GM12878 (cell line): Measurements from ENCODE around the gene ERC2. TPM values are rescaled to one million over a fixed set of nuclear protein-coding genes. Genes with fewer than 3 reads are reported as not detected.

Experiments
- ATAC-seq: fragments of 200-7000 bp; cut with Tn5 transposase; 3 replicates; pipeline ENCODE4 v1.9.1; 2020; ENCODE audit warnings: mild to moderate bottlenecking, moderate library complexity
- BruUV-seq: library from RNA; stranded (reverse); fragments of 400-500 nt; replicated peaks from 2 replicates; lab custom pipeline; 2021; lab: Mats Ljungman, UMichigan
- CTCF ChIA-PET: fragments of 300-600 bp; sonication (Branson Sonifier 250); formaldehyde crosslinking; extraction: SDS; loops from one replicate; lab custom pipeline; 2021; ENCODE audit warnings: inconsistent platforms; lab: Yijun Ruan, JAX
- POLR2A ChIA-PET: fragments of 350-600 bp; formaldehyde crosslinking; extraction: SDS; loops from one replicate; lab custom pipeline; 2021; ENCODE audit warnings: inconsistent platforms; lab: Charles Lee
- RAD21 ChIA-PET: fragments of 300-600 bp; sonication (Branson Sonifier 250); formaldehyde crosslinking; loops from one replicate; lab custom pipeline; 2023; ENCODE audit warnings: antibody characterized with exemption; ENCODE audit not compliant: unreplicated experiment; lab: Charles Lee
- SMC1A ChIA-PET: fragments of 300-600 bp; sonication (Branson Sonifier 250); formaldehyde crosslinking; loops from one replicate; lab custom pipeline; 2023; ENCODE audit not compliant: unreplicated experiment, uncharacterized antibody; lab: Charles Lee
- DNase-seq: peaks from one replicate; pipeline ENCODE4 v3.0.0-alpha.2; 2011; ENCODE audit warnings: low read depth, low spot score
- FAIRE-seq: peaks from 3 replicates; lab custom pipeline; 2011; peaks lifted over from hg19 to GRCh38; lab: Jason Lieb, UNC
- H2AFZ ChIP-seq: 2 replicates; pipeline ENCODE4 v1.6.0; 2011; ENCODE audit warnings: low read depth, low read length, control low read depth; ENCODE audit not compliant: control insufficient read depth
- H3K27ac ChIP-seq: 2 replicates; pipeline ENCODE4 v1.5.1; 2011; ENCODE audit warnings: control low read depth; ENCODE audit not compliant: control insufficient read depth, insufficient read depth
- H3K27me3 ChIP-seq, 2 experiments: replicated peaks in 1 of 2; 2 replicates each; pipeline versions ENCODE4 v1.6.0 to v1.6.1; 2011; ENCODE audit warnings: low read length in 1 of 2; ENCODE audit not compliant: control insufficient read depth in 2 of 2, insufficient read depth in 2 of 2
- H3K36me3 ChIP-seq, 2 experiments: 2 replicates each; pipeline ENCODE4 v1.5.1; 2011; ENCODE audit warnings: low read length in 1 of 2; ENCODE audit not compliant: control insufficient read depth in 2 of 2, insufficient read depth in 2 of 2
- H3K4me1 ChIP-seq: 2 replicates; pipeline ENCODE4 v1.6.1; 2011; ENCODE audit warnings: mild to moderate bottlenecking, low read length, moderate library complexity, mixed read lengths; ENCODE audit not compliant: control insufficient read depth, insufficient read depth
- H3K4me2 ChIP-seq: 2 replicates; pipeline ENCODE4 v1.6.0; 2011; ENCODE audit warnings: control low read depth; ENCODE audit not compliant: control insufficient read depth, insufficient read depth
- H3K4me3 ChIP-seq: fragments of 200-600 bp; sonication (generic); 2 replicates; pipeline ENCODE4 v1.5.1; 2016
- H3K79me2 ChIP-seq: 2 replicates; pipeline ENCODE4 v1.6.0; 2011; ENCODE audit warnings: low read length; ENCODE audit not compliant: control insufficient read depth, insufficient read depth
- H3K9ac ChIP-seq: 2 replicates; pipeline ENCODE4 v1.8.0; 2011; ENCODE audit warnings: low read length, control low read depth, mixed read lengths; ENCODE audit not compliant: control insufficient read depth, insufficient read depth
- H3K9me3 ChIP-seq: replicated peaks from 3 replicates; pipeline ENCODE4 v1.5.1; 2011; ENCODE audit warnings: mild to moderate bottlenecking, low read length; ENCODE audit not compliant: control insufficient read depth, insufficient read depth
- H4K20me1 ChIP-seq: 2 replicates; pipeline ENCODE4 v1.6.0; 2011; ENCODE audit not compliant: control insufficient read depth, insufficient read depth
- FOXM1 ChIP-seq: IDR thresholded peaks from 2 replicates; pipeline ENCODE4 v1.6.1; 2012; ENCODE audit warnings: low read depth, mild to moderate bottlenecking, inconsistent platforms, low read length, moderate library complexity
- NFYA ChIP-seq: IDR thresholded peaks from 2 replicates; pipeline ENCODE4 v1.6.1; 2011; ENCODE audit warnings: low read depth, mild to moderate bottlenecking, low read length, improper control_type of control experiment, borderline replicate concordance
- POLR2AphosphoS5 ChIP-seq: IDR thresholded peaks from 2 replicates; pipeline ENCODE4 v1.6.1; 2011; ENCODE audit warnings: mild to moderate bottlenecking, low read length, inconsistent platforms
- SMC3 ChIP-seq: IDR thresholded peaks from 2 replicates; pipeline ENCODE4 v1.6.1; 2011; ENCODE audit warnings: low read length, improper control_type of control experiment, borderline replicate concordance
- TCF12 ChIP-seq: IDR thresholded peaks from 2 replicates; pipeline ENCODE4 v1.6.1; 2011; ENCODE audit warnings: low read depth, mild to moderate bottlenecking, low read length
- WGBS: methylation state at CpG from one replicate; pipeline ENCODE4 v1.1.6; 2016; ENCODE audit warnings: low lambda C conversion rate; ENCODE audit not compliant: insufficient replicate concordance, insufficient coverage; ENCODE audit errors: missing lambda C conversion rate; 5-methylcytosine and 5-hydroxymethylcytosine counted together
- in situ Hi-C: fragments of 300-500 bp; cut with MboI; formaldehyde crosslinking; loops from 9 replicates; pipeline ENCODE4 v1.14.3; 2018; ENCODE audit warnings: mixed read lengths
- intact Hi-C: fragments of 100-400 bp; cut with micrococcal nuclease; formaldehyde crosslinking; loops from one replicate; pipeline ENCODE4 v1.14.2; 2022; ENCODE audit not compliant: unreplicated experiment
- polyA plus RNA-seq, 11 experiments: library from polyadenylated mRNA; depleted of rRNA in 4 of 11; unstranded in 6 of 11; stranded (reverse) in 5 of 11; fragments of >200 nt; fragmentation: Nextera tagmentation in 4 of 11; fragmentation: Illumina TruSeq in 1 of 11; extraction: Ambion mirVana in 4 of 11; extraction: Trizol in 1 of 11; gene quantifications; 1 replicate in 1 of 11; 2 replicates in 10 of 11; pipeline versions ENCODE4 v1.2.1 to v1.2.3, GENCODE V29; 2011 to 2016; ENCODE audit warnings: inconsistent platforms in 2 of 11, missing spikeins in 2 of 11, low read depth in 1 of 11
- total RNA-seq, 4 experiments: library from RNA; depleted of rRNA in 3 of 4; stranded (reverse); fragments of >200 nt in 3 of 4; fragmentation: Illumina TruSeq in 1 of 4; extraction: Trizol in 1 of 4; gene quantifications; 2 replicates each; pipeline versions ENCODE4 v1.2.1 to v1.2.3, GENCODE V29; 2013 to 2021
- TF ChIP-seq, protein P1 (sequence below): IDR thresholded peaks from 2 replicates; pipeline ENCODE4 v1.6.1; 2011; ENCODE audit warnings: borderline replicate concordance, low read depth, mild to moderate bottlenecking, moderate library complexity, low read length; ENCODE audit not compliant: insufficient read depth, poor library complexity, severe bottlenecking
- TF ChIP-seq, protein P2 (sequence below): fragments of 450-650 bp; formaldehyde crosslinking; IDR thresholded peaks from 2 replicates; pipeline ENCODE4 v1.4.0; 2020; ENCODE audit warnings: mild to moderate bottlenecking, moderate library complexity

Gene ERC2
- total and polyA plus RNA-seq, 10 of the 15 experiments (the other 5 are each of a cell fraction or from before 2014, with no cell fraction given): 0.06 to 1.4 (median 0.12) TPM; not detected in 3

DNA sequence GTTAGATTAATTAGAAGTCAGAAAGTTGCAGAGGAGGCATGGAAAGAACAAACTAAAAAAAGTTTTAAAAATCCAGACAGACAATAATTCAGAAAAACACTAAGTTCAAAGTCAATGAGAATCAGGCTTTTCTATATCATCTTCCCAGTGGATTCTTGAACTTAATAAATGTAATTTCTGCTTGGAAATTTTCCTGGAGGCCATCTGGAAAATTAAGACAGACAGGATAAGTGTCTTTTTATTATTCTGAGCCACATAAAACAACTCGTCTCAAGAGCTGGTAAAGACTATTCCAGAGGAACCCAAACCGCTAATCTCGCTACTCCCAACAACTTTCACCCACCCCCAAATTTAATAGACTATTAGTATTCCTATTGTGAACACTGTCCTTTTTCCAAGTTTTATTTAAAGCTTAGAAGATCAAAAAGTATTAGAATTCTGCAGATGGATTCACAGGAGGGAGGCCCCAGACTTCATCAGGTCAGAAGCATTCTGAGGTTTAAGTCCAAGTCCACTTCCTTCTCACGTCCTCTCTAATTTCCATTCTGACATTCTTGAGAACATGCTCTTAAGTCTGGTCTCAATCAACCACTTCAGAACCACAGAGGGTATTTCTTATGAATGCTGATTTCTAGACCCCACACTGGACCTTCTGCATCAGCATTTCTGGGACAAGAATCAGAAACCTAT, 61.3 kb downstream of the ERC2 start:
- no peak overlapping the region for H3K4me2 ChIP-seq
- no peak for TF ChIP-seq TCF12
- no peak for TF ChIP-seq POLR2AphosphoS5
- TF ChIP-seq SMC3: no peak
- TF ChIP-seq, protein P1, sequence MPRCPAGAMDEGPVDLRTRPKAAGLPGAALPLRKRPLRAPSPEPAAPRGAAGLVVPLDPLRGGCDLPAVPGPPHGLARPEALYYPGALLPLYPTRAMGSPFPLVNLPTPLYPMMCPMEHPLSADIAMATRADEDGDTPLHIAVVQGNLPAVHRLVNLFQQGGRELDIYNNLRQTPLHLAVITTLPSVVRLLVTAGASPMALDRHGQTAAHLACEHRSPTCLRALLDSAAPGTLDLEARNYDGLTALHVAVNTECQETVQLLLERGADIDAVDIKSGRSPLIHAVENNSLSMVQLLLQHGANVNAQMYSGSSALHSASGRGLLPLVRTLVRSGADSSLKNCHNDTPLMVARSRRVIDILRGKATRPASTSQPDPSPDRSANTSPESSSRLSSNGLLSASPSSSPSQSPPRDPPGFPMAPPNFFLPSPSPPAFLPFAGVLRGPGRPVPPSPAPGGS: no peak
- no peak for TF ChIP-seq NFYA
- TF ChIP-seq, protein P2, sequence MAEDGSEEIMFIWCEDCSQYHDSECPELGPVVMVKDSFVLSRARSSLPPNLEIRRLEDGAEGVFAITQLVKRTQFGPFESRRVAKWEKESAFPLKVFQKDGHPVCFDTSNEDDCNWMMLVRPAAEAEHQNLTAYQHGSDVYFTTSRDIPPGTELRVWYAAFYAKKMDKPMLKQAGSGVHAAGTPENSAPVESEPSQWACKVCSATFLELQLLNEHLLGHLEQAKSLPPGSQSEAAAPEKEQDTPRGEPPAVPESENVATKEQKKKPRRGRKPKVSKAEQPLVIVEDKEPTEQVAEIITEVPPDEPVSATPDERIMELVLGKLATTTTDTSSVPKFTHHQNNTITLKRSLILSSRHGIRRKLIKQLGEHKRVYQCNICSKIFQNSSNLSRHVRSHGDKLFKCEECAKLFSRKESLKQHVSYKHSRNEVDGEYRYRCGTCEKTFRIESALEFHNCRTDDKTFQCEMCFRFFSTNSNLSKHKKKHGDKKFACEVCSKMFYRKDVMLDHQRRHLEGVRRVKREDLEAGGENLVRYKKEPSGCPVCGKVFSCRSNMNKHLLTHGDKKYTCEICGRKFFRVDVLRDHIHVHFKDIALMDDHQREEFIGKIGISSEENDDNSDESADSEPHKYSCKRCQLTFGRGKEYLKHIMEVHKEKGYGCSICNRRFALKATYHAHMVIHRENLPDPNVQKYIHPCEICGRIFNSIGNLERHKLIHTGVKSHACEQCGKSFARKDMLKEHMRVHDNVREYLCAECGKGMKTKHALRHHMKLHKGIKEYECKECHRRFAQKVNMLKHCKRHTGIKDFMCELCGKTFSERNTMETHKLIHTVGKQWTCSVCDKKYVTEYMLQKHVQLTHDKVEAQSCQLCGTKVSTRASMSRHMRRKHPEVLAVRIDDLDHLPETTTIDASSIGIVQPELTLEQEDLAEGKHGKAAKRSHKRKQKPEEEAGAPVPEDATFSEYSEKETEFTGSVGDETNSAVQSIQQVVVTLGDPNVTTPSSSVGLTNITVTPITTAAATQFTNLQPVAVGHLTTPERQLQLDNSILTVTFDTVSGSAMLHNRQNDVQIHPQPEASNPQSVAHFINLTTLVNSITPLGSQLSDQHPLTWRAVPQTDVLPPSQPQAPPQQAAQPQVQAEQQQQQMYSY: no peak
- no peak for TF ChIP-seq FOXM1
- intact Hi-C loops: no loop called here
- no TSS peak for BruUV-seq
- ChIA-PET CTCF (no interaction called here), RAD21 (no interaction called here), POLR2A (no interaction called here), SMC1A (no interaction called here)
- no peak overlapping the region for H2AFZ ChIP-seq
- DNase-seq (no peak), FAIRE-seq (no peak), ATAC-seq (no peak)
- no peak overlapping the region for H3K27ac ChIP-seq
- in situ Hi-C loops: no loop called here
- no peaks in the 10 kb centered on the region for H3K36me3 ChIP-seq
- WGBS: 51% methylated on average over 4 of the region's 4 CpGs
- no peaks in the 10 kb centered on the region for H3K9me3 ChIP-seq
- H4K20me1 ChIP-seq: no peaks in the 10 kb centered on the region
- no peak overlapping the region for H3K9ac ChIP-seq
- H3K4me1 ChIP-seq: no peaks in the 10 kb centered on the region
- no peaks in the 10 kb centered on the region; a peak in 1 of 4 replicates for H3K27me3 ChIP-seq
- H3K4me3 ChIP-seq: no peak overlapping the region
- no peaks in the 10 kb centered on the region for H3K79me2 ChIP-seq
